Left lung (tissue), 10 donors: ENCODE measurements around the gene SLC35A3. TPM values are rescaled to one million over a fixed set of nuclear protein-coding genes. Genes with fewer than 3 reads are reported as not detected.

ENCODE experiments used
- ATAC-seq: fragments of 200-7000 bp; cut with Tn5 transposase; one replicate; pipeline ENCODE4 v1.9.1; 2020; ENCODE audit warnings: moderate library complexity
- DNase-seq, 4 donors: peaks; one replicate each; pipeline ENCODE4 v3.0.0-alpha.2; 2013 to 2020
- H3K27ac ChIP-seq, 2 donors: fragments of 200-600 bp; sonication (generic) in 1 of 2; one replicate each; pipeline versions ENCODE4 v1.5.0 to v1.8.0; 2020 to 2021
- H3K27me3 ChIP-seq, 2 donors: fragments of 200-600 bp; sonication (generic) in 1 of 2; one replicate each; pipeline versions ENCODE4 v1.5.0 to v1.8.0; 2020 to 2021
- H3K36me3 ChIP-seq, 2 donors: fragments of 200-600 bp; sonication (generic) in 1 of 2; one replicate each; pipeline versions ENCODE4 v1.5.0 to v1.8.0; 2020 to 2021
- H3K4me1 ChIP-seq, 2 donors: fragments of 200-600 bp; one replicate each; pipeline ENCODE4 v1.8.0; 2021
- H3K4me3 ChIP-seq, 2 donors: fragments of 200-600 bp; sonication (generic) in 1 of 2; one replicate each; pipeline versions ENCODE4 v1.5.0 to v1.8.0; 2020 to 2021; ENCODE audit warnings: mild to moderate bottlenecking in 1 of 2
- H3K9me3 ChIP-seq, 2 donors: fragments of 200-600 bp; sonication (generic) in 1 of 2; one replicate each; pipeline versions ENCODE4 v1.5.0 to v1.8.0; 2020 to 2021
- intact Hi-C, 2 donors: fragments of 100-400 bp; cut with DNase I; formaldehyde crosslinking; loops; one replicate each; pipeline versions ENCODE4 v1.11.2 to v1.14.2; 2022
- polyA plus RNA-seq, 6 donors: library from polyadenylated mRNA; unstranded; fragments of 120-200 nt; gene quantifications; one replicate each; pipeline ENCODE4 v1.2.1, GENCODE V29; 2013; ENCODE audit not compliant: insufficient read length in 6 of 6
- total RNA-seq, 2 donors: library from RNA; stranded (reverse); fragmentation: NEBNext Ultra II Directional; extraction: Animal tissue kit (Norgen Biotek cat#: 25700); gene quantifications; one replicate each; pipeline ENCODE4 v1.2.1, GENCODE V29; 2021
- TF ChIP-seq, protein P1 (sequence below), 2 donors: fragments of 200-600 bp; sonication (generic) in 1 of 2; IDR thresholded peaks; one replicate each; pipeline versions ENCODE4 v1.5.0 to v1.8.0; 2021; ENCODE audit warnings: antibody characterized with exemption in 2 of 2
- donor health status: DM: no; HTN: yes; CAD: no.
- donor health status: DM: no; HTN: no; CAD: no.

The SLC35A3 gene
- total and polyA plus RNA-seq, 8 donors: 26.4 to 43.1 (median 31.4) TPM

DNA sequence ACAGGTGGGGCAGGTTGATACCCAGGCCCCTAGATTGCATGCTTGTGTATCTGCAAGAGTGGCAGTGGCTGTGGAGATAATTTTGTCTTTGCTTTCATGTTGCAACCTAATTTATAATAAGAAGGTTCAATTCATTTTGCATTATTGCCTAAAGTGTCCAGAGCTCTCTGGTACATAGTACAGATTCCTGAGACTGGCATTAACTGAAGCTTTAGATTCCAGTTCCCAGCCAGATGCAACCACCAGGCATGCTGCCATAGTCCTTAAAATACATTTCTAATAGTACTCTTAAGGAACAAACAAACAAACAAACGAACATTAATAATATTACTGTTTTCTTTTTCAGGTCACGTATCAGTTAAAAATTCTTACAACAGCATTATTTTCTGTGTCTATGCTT, 36.9 kb downstream of the SLC35A3 start:
- H3K27me3 ChIP-seq: no peaks in the 10 kb centered on the region
- H3K36me3 ChIP-seq: peaks cover 0 to 22% of the 10 kb centered on the region in 2 donors
- no peak overlapping the region for H3K4me3 ChIP-seq
- TF ChIP-seq, protein P1, sequence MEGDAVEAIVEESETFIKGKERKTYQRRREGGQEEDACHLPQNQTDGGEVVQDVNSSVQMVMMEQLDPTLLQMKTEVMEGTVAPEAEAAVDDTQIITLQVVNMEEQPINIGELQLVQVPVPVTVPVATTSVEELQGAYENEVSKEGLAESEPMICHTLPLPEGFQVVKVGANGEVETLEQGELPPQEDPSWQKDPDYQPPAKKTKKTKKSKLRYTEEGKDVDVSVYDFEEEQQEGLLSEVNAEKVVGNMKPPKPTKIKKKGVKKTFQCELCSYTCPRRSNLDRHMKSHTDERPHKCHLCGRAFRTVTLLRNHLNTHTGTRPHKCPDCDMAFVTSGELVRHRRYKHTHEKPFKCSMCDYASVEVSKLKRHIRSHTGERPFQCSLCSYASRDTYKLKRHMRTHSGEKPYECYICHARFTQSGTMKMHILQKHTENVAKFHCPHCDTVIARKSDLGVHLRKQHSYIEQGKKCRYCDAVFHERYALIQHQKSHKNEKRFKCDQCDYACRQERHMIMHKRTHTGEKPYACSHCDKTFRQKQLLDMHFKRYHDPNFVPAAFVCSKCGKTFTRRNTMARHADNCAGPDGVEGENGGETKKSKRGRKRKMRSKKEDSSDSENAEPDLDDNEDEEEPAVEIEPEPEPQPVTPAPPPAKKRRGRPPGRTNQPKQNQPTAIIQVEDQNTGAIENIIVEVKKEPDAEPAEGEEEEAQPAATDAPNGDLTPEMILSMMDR (IDR thresholded peaks at IDR 0.05): no peak
- H3K4me1 ChIP-seq: no peaks in the 10 kb centered on the region
- no peak overlapping the region for H3K27ac ChIP-seq
- intact Hi-C loops: no loop called here
- DNase-seq (no peak), ATAC-seq (no peak)
- H3K9me3 ChIP-seq: peaks cover 0 to 12% of the 10 kb centered on the region in 2 donors

DNA sequence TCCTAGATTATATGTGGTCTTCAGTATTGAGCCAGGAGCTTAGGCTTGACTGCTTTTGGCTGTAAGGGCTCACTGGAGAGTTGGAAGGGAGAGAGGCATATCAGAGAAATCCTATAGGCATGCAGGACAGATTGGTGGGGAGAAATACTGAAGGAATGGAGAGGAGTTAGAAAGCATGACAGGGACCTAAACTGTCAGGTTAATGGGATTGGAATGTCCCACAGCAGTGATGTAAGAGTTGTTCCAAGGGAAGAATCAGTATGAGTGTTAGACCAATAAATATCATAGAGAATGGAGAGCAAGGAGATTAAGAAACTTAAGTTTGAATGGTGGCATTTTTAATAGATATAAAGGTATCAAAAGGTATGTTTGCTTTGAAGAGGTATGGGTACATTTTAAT, 39.7 kb downstream of the SLC35A3 start:
- Histone ChIP-seq H3K27ac (no peak overlapping the region), H3K9me3 (peaks cover 0 to 12% of the 10 kb centered on the region in 2 donors), H3K4me1 (no peaks in the 10 kb centered on the region), H3K36me3 (peaks cover 0 to 28% of the 10 kb centered on the region in 2 donors), H3K27me3 (no peaks in the 10 kb centered on the region), H3K4me3 (no peak overlapping the region)
- intact Hi-C loops: no loop called here
- TF ChIP-seq, protein P1 (IDR thresholded peaks at IDR 0.05): no peak
- no peak for DNase-seq
- ATAC-seq: no peak

DNA sequence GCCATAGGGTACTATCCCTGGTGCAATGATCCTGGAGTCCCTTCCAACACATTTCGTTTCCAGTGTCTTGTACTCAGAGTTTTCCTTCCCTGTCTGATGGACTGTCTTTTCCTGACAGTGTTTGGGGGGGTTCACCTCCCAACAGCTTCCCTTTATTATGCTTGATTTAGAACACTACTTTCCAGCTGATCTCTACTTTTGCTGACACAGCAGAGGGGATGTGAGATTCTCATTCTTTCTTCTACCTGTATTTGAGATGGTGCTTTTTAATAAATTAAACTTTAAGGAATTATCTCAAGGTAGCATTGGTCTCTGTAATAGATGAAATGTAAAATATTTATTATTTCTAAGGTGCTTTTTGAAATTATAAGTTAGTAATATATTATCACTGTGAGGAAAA, 41.0 kb downstream of the SLC35A3 start:
- TF ChIP-seq, protein P1 (IDR thresholded peaks at IDR 0.05): no peak
- no peaks in the 10 kb centered on the region for H3K4me1 ChIP-seq
- no peak overlapping the region for H3K4me3 ChIP-seq
- no peak for DNase-seq
- ATAC-seq: no peak
- peaks cover 0 to 28% of the 10 kb centered on the region in 2 donors for H3K36me3 ChIP-seq
- H3K27ac ChIP-seq: no peak overlapping the region
- H3K9me3 ChIP-seq: peaks cover 0 to under 1% of the 10 kb centered on the region in 2 donors
- no peaks in the 10 kb centered on the region for H3K27me3 ChIP-seq
- intact Hi-C loops: no loop called here

DNA sequence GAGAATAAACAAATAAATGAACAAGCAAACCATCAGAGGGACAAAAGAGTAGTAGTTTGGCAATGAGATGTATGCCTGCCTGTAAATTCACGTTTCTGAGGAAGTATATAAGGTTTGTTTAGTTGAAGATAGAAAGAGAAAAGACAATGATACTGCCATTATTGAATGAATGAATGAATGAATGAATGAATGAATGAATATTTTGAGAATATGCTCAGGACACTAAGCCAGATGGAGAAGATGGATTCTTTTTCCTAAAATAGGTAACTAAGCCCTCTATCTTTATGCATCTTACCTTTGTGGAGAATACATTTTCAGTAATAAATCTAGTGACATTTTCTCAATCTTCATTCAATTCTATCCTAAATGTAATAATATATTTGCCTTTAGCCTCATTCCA, 49.4 kb downstream of the SLC35A3 start:
- no peak overlapping the region for H3K27ac ChIP-seq
- ATAC-seq (no peak), DNase-seq (no peak)
- TF ChIP-seq, protein P1 (IDR thresholded peaks at IDR 0.05): no peak
- H3K27me3 ChIP-seq: no peaks in the 10 kb centered on the region
- intact Hi-C loops: no loop called here
- no peaks in the 10 kb centered on the region for H3K36me3 ChIP-seq
- H3K9me3 ChIP-seq: no peaks in the 10 kb centered on the region
- H3K4me3 ChIP-seq: no peak overlapping the region
- no peaks in the 10 kb centered on the region for H3K4me1 ChIP-seq

DNA sequence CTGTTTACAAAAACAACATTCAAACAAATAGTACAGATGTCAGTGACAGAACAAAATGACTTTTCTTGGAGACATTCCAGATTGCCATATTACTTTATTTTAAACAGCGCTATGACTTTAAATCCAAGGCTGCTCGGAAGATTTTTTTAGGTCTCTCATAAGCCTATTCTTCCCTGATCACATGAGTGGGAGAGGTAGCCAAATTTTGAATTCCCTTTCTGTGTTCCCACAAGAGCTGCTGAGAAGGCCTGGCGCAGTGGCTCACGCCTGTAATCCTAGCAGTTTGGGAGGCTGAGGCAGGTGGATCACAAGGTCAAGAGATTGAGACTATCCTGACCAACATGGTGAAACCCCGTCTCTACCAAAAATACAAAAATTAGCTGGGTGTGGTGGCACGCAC, 53.7 kb downstream of the SLC35A3 start:
- no peak for ATAC-seq
- Histone ChIP-seq H3K4me1 (no peaks in the 10 kb centered on the region), H3K27ac (no peak overlapping the region), H3K4me3 (no peak overlapping the region), H3K27me3 (no peaks in the 10 kb centered on the region), H3K36me3 (no peaks in the 10 kb centered on the region), H3K9me3 (no peaks in the 10 kb centered on the region)
- intact Hi-C loops: no loop called here
- no peak for DNase-seq
- TF ChIP-seq, protein P1 (IDR thresholded peaks at IDR 0.05): no peak
